ENCODE measurements around the gene TTLL12.

Gene TTLL12

GRCh38 chr22:43198126-43198525, 11.2 kb upstream of the TTLL12 start:
- no peak for DNase-seq

DNA sequence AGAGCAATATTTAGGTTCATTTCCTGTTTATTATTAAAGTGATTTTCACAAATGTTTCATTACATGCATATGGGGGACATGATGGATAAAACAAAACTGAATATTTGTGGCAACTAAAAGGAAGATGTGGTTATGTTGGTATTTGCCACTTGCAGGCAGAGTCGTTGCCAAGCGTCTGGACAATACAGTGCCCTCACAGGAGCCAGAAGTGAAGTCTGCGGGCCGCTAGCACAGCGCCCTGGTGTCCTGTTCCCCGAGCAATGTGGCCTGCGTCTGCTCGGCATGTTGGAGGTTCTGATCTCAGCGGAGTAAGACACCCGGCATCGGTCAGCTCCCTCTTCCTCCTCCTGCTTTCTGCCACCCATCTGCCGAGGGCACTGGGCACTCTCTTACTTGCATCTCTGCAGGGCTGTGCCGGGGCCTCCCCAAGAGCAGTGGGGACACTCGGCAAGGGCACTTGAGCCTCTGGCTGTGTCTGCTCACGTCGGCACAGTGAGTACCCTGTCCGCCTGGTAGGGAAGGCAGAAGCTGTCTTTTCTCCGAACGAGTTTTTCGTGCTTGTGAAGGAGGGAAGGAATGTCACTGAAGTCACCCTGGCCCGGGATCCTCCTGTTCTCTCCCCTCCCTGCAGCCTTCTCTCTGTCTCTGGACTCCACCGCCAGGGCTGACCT, 10.5 kb upstream of the TTLL12 start:
- peak; percentile 13 for DNase-seq

DNA sequence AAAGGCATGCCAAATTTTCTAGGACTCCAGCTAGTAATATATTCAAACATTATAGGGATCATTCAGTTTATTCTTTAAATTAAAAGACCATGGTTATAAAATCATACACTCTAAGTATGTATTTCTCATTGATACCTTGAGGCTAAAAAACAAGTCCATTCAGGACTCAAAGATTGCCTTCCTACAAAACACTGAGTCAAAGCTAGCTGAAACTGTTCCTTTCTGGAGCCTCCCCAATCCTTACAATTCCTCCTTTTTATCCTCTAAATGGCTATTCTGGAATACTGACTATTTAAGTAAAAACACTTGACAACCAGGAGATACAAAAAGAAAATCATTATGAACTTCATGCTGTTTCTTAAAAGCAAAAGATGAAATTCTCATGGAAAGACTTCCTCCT, 4.9 kb upstream of the TTLL12 start:
- no peak for DNase-seq

GRCh38 chr22:43188829-43189545, 2.1 kb upstream of the TTLL12 start:
- peak; percentile 10 for DNase-seq

DNA sequence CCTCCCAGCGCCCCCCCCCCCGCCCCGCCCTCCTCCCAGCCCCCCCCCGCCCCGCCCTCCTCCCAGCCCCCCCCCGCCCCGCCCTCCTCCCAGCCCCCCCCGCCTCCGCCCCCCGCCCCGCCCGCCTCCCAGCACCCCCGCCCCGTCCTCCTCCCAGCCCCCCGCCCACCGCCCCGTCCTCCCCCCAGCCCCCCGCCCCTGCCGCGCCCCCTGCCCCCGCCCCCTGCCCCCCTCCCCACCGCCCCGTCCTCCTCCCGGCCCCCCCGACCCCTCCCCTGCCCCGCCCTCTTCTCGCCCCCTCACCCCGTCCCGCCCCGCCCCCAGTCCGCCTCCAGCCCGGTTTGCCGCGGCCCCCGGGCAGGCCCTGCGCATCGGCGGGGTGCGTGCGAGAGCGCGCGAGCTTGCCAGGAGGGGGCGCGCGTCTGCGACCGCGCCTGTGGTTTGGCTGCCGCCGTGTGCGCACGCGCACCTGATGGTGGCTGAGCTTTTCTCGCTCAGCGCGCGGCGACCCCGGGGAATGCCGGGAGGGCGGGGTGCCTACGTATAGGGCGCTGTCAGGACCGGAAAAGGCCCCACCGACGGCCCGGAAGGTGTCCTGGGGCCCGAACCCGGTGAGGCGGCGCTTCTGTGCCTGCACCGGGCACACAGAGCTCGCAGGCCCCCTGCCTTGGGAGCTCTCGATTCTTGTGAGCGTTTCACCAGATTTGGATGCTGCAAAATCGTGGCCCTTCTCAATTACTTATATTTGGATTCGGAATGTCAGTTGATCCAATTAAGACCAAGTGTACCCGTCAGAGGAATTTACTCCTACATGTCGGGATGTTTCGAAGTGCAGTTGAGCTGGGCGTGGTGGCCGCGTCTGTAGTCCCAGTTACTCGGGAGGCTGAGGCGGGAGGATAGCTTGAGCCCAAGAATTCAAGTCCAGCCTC, 501 bp upstream of the TTLL12 start:
- peak; percentile 94 for DNase-seq

- DNase-seq: peak; percentile 37
These were observed 1.1 kb downstream of the TTLL12 start for GRCh38 chr22:43185860-43186261.

GRCh38 chr22:43183496-43184277, 3.2 kb downstream of the TTLL12 start:
- peak; percentile 39 for DNase-seq

- DNase-seq: no peak
These were observed 4.2 kb downstream of the TTLL12 start for GRCh38 chr22:43182726-43183125.

DNA sequence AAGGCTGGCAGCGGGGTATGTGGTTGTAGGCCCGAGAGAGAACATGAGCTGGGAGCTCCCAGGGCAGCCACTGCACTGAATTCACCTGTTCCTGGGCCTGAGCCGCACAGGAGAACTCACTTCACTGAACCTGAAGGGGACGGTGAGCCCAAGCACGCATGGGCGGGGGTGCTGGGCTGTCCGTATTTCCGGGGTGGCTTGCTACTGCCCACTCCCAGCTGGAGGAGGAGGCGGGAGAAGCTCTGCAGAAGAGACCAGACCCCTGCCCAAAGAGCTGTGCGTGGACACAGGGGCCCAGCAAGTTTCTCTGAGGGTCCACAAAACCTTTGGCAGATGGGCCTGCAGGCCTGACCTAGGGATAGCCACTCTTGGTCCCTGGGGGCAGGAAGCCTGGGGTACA, 4.8 kb downstream of the TTLL12 start:
- DNase-seq: no peak

- no peak for DNase-seq
These were observed 5.4 kb downstream of the TTLL12 start for GRCh38 chr22:43181321-43182076.

DNA sequence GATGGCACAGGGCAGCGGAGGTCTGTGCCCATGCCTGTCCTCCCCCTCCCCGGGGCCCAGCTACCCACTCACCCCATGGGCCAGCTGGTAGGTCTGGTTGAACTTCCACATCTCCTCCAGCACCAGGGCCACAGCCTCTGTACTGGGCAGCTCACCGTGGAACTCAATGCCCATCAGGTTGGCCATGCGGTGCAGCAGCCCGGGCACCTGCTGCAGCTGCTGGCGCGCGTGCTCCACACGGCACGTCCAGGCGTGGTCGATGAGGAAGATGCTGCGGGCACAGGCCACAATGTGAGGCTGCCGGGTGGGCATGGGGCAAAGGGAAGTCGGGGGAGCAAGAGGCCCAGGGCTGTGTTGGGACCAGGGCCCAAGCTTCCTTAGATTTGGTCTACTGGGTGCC, 6.3 kb downstream of the TTLL12 start:
- no peak for DNase-seq

DNA sequence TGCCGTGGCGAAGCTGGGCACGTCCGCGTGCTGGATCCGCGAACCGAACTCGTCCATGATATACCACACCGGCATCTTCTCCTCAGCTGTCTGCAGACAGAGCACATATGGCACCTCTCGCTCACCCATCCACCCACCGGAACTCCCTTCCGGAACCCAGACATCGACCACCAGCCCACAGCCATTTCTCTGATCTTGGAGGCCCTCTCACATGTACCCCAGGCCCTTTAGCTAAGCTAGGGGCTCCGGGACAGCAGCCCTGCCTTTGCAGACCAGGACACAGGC, 7.1 kb downstream of the TTLL12 start:
- DNase-seq: no peak

DNA sequence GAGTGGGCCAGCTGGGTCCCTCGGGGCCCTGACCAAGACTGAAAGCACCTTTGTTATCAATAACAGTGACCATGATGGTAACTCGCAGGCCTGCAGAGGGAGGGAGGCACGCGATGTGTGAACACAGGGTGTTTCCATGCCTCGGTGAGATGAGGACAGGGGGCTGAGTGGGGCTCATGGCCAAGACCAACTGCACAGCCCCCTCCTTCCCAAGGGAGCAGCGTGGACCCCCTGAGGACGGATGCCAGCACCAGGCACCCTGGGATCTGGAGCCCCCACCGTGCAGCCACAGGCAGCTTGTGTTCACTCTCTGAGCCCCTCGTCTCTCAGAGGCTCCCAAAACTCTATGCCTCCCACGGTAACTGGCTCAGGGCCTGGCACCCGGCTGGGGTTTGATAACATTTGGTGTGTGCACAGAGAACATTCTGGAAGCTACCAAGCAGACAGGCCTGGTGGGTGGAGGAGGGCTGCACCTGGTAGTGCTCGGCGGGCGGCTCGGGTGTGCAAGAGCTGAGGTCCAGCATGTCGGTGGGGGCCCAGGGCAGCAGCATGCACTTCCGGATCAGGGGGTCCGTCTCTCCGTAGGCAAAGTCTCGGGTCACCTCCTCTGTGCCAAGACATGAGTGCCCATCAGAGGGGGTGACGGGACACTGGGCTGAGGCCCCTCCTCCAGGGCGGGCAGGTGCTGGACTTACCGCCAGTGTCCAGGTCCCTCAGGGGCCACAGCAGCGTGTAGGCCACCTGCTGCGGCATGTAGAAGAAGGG, 7.6 kb downstream of the TTLL12 start:
- no peak for DNase-seq

DNA sequence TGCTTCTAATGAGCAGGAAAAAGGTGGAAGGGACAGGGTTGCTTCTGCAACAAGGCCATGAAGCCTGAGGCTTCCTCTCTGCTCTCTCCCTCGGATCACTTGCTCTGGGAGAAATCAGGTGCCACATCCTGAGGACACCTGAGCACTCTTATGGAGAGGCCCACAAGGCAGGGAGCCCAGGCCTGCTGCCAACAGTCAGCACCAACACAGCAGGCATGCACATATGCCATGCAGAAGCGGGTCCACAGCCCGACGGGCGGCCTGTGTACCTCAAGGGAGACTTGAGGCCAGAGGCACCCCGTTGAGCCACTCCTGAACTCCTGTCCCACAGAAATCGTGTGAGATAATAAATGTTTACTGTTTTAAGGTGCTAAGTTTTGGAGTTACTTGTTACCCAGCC, 9.5 kb downstream of the TTLL12 start:
- DNase-seq: no peak

- DNase-seq: no peak
These were observed 10.8 kb downstream of the TTLL12 start for GRCh38 chr22:43176090-43176489.

GRCh38 chr22:43174941-43175531, 11.9 kb downstream of the TTLL12 start:
- DNase-seq: no peak

GRCh38 chr22:43173976-43174720, 12.8 kb downstream of the TTLL12 start:
- DNase-seq: no peak

- DNase-seq: no peak
These were observed 13.4 kb downstream of the TTLL12 start for GRCh38 chr22:43173566-43173965.

GRCh38 chr22:43172191-43172590, 14.7 kb downstream of the TTLL12 start:
- DNase-seq: no peak

DNA sequence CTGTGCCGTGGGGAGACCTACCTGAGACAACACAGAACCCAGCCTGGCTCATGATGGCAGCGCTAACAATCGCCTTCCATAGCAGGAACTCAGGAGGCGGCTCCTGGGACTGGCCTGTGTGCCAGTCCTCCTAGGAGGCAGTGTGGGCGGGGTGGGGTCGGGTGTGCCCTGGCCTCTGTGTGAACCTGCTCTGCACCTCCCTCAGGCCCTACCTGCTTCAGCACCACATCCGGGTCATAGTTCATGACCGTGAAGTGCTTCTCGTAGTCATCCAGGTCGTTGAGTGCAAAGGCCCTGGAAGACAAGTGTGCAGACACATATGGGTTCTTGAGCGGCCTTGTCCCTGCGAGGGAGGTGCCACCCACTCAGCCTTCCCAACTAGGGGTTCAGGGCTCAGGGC, 15.3 kb downstream of the TTLL12 start:
- DNase-seq: no peak
